NCI-H1417 (cell line): ENCODE measurements around the gene ZNF597.
"Not testable (repeated sequence)": the region's sequence is repeated elsewhere in the genome, so short reads cannot be mapped to it uniquely, and the experiment has no call there.

ENCODE experiments used
- DNase-seq, 3 experiments: peaks; one replicate each; lab custom pipeline; 2025; lab: John Stamatoyannopoulos, UW

The ZNF597 gene

DNA sequence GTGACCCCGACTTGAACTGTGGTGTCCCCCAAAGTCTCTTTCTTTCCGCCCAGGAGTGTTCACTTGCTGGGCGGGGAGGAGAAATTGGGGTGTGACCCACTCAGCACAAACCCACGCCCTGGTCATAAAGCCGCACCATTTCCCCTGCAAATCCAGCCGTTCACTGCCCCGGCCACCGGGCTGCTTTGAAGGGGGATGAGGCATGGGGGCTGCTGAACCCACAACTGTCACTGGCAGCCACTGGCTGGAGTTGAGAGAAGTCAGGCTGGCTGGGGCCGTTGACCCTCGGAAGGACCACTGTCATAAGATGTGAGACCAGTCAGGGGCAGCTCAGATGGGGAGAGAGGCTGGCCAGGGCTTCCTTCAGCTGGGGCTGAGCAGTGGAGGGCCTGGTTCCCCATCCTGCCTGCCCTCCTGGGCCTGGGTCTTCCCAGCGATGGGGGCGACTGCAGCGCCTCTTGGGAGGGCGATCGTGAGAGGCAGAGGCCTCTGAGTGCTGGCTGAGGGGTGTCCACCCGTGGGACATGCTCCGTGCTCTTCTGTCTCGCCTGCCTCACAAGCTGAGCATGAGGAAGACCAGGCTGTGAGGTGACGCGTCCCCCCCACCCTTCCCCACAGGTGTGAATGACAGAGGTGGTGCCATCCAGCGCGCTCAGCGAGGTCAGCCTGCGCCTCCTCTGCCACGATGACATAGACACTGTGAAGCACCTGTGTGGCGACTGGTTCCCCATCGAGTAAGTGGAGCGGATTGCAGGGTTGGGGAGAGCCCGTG is 32.5 kb upstream of the ZNF597 start:
- no peak for DNase-seq

DNA sequence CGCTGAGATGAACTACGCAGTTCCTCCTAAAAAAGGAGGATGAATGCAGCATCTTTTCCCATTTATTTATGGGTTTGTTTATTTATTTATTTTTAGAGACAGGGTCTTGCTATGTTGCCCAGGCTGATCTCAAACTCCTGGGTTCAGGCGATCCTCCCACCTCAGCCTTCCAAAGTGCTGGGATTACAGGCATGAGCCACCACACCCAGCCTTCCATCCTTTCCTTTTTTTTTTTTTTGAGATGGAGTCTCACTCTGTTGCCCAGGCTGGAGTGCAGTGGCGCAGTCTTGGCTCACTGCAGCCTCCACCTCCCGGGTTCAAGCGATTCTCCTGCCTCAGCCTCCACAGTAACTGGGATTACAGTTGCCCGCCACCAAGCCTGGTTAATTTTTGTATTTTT is 31.6 kb upstream of the ZNF597 start:
- DNase-seq: not testable (repeated sequence)

DNA sequence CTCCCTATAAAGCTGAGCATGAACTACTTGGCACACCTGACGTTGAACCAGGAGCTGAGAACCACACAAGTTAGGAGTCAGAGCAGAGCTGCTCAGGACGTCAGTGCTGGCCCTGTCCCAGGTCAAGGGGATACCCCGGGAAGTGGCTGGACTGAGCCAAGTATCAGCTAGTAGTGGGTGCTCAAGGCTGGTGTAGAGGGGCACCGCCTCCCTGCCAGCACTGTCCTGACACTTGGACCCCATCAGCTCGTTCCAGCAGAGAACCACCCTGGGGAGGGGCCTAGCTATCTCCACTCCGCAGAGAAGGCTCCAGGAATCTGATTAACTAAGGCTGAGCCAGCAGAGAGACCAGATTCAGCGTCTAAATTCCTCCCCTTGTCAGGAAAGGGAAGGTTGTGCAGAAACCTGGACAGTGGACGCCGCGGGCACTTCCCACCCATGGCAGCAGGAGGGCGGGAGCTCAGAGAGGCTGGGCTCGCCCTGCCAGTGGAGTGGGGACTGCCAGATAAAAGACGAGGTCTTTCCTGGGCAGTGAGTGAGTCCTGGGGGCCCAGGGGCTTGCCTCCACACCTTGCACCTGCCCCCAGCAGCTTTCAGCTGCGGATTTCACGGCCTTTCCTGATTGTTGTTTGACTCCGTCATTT is 31.0 kb upstream of the ZNF597 start:
- no peak for DNase-seq

DNA sequence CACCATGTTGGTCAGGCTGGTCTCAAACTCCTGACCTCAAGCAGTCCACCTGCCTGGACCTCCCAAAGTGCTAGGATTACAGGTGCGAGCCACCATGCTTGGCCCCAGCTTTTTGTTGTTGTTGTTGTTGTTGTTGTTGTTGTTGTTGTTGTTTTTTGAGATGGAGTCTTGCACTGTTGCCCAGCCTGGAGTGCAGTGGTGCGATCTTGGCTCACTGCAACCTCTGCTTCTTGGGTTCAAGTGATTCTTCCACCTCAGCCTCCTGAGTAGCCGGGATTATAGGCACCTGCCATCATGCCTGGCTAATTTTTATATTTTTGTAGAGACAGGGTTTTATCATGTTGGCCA is 30.3 kb upstream of the ZNF597 start:
- DNase-seq: not testable (repeated sequence)

DNA sequence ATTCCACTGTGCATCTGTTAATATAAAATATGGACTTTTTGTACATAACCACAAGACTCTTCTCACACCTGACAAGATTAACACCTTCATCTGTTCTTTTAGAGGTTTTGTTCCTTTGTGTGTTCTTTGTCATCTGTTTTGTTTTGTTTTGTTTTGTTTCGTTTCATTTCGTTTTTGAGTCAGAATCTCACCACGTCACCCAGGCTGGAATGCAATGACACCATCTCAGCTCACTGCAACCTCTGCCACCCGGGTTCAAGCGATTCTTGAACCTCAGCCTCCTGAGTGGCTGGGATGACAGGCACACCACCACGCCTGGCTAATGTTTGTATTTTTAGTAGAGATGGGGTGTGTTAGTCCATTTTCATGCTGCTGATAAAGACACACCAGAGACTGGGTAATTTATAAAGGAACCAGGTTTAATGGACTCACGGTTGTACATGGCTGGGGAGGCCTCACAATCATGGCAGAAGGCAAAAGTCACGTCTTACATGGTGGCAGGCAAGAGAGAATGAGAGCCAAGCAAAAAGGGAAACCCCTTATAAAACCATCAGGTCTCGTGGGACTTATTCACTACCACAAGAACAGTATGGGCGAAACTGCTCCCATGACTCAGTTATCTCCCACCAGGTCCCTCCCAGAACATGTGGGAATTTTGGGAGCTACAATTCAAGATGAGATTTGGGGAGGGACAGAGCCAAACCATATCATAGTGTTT is 29.7 kb upstream of the ZNF597 start:
- DNase-seq: no peak

DNA sequence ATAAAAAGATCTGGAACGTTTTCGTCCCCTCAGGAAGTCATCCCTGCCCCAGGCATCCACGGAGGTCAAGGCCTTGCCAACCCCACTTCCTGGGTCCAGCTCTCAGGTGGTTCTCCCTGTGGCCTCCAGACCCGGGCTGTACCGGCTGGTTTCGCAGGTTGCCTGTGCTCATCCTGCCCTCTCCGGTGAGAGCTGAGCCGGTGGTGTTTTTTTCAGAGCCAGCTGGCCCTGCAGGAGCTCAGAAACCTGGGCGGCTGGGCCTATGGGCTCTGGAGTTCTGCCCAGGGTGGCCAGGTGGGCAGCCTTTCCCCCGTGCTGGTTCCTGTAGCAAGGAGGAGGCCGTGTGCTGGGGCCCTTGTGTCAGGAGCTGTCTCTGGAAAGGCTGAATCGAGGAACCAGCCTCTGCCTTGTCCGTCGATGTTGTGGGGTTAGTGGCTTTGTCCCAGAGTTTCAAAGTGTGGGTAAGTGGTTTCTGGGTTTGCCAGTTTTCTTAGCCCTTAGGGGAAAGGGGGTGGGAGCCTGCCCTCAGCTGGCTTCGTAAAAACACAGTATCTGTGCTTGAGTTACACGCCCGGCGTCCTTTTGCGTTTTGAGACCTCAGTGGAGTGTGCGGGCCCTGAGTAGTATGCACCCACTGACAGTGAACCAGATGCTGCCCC is 28.3 kb upstream of the ZNF597 start:
- no peak for DNase-seq

DNA sequence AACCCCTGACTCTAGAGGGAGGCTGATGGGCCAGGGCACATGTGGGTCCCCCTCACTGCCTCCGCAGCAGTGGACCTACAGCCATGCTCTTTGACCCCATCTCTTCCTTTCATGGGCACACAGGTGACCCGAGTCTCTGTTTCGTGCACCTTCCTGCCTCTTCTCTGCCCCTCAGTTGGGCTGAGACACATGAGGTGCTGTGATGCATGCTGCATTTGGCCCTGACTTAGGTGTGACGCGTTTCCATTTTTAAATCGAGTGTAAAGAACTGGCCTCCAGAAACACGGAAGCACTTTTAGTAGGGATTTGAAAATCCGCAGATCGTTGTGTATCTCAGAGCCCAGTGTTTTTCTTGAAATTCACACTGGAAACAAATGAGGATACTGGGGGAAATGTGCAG is 27.4 kb upstream of the ZNF597 start:
- DNase-seq: no peak

DNA sequence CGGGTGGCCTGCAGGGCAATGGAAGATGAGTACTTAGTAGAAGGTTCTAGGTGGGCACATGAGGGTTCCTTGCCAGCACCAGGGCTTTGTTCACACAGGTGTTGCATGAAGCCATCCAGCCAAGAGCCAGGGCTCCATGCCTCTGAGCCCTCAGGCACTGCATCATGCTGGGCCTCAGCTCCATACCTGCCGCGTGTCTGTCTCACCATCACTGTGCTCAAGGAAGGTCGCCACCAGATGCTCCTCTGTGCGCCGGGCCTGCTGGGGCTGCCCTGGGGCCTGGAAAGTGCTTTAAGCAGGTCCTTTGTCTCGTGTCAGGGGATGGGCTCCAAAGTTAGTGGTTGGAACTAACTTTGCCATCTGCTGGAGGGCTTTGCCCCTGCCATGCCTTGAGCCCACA is 26.4 kb upstream of the ZNF597 start:
- no peak for DNase-seq

DNA sequence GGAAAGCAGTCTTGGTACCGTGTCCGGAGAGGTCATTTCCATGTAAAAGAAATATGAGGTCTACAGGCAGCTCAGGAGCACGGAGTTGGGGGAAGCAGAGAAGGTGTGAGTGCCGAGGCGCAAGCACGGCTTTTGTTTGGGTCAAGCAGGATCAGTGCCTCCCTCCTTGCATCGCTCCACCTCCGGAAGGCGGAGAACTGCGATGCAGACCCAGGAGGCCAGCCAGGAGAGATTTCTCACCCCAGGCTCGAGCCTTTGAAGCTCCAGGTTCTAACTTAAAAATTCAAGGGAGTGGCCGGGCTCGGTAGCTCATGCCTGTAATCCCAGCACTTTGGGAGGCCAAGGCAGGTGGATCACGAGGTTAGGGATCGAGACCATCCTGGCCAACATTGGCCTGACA is 25.2 kb upstream of the ZNF597 start:
- DNase-seq: no peak

DNA sequence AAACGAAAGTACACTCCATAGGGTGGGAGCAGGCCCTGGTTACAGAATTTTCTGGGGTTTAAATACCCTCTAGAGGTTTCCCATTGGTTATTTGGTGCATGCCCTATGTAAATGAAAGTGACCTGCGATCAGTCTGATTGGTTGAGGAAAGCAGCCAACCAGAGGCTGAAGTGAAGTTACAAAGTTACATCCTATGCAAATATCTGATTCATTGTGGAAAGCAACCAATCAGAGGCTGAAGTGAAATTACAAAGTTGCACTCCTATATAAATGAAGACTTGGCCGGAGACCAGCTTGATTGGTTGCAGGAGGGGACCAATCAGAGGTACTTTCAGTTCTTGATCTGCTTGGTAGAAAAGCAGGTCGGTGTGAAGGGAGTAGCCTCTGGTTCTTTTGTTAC is 24.6 kb upstream of the ZNF597 start:
- no peak for DNase-seq

DNA sequence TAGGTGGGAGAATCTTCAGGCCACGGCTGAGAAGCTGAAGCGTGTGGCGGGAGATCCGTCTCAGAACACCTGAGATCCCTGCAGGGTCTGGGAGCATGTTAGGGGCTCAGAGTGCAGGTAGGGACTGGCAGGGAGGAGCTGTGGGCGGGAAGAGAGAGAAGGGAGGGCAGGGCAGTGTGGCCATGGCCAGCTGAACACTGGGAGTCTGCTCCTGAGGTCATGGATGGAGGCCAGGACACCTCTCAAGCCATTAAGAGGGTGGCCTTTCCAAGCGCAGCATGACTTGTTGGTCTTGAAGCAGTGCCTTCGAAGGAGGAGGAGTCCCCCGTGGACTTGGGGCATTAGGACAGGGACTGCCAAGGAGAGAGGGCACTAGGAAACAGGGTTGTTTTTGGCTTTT is 23.9 kb upstream of the ZNF597 start:
- DNase-seq: no peak

DNA sequence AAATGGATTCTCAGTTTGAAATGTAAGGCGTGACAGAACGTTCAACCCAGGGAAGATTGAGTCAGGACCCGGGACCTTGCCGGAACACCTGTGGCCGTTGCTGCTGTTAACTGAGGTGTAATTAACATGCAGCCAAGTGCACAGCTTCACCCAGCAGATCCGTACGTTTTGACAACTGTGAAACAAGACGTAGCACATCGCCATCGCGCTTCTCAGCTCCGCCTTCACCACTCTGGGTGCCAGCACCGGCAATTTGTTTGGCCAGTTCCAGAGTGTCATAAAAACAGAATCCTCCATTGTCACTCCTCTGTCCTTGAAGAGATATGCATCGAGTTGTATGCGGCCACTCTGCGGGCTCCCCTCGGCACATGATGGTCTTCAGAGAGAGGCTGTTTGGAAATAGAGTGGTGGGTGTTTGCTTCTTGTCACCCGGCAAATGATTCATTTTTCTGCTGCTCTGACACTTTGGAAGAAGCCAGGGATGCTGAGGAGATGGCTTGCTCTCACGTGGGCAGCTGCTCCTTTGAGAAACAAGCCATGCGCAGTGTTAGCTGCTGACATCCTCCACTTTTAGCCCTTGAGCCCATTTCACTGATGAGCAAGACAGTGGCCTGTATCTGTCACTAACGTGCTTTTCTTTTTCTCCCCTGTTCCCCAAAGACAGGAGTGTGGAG is 22.7 kb upstream of the ZNF597 start:
- DNase-seq: no peak

DNA sequence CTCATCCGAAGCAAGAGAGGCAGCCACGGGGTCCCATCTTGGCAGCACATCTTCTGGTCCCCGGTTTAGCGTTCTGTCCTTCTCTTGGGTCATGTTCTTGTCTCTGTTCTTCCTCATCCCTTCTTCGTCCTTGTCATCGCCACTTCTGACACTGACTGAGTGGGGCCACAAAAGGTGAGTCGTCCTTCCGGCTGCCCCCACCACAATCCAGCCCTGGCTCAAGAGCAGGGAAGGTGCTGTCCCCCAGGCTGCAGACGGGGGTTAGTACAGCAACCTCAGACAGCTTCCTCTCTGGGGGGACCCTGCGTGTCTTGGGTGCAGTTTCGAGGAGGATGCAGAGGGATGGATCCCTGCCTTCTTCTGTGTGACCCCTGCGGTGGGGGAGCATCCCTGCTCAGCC is 22.0 kb upstream of the ZNF597 start:
- DNase-seq: no peak

DNA sequence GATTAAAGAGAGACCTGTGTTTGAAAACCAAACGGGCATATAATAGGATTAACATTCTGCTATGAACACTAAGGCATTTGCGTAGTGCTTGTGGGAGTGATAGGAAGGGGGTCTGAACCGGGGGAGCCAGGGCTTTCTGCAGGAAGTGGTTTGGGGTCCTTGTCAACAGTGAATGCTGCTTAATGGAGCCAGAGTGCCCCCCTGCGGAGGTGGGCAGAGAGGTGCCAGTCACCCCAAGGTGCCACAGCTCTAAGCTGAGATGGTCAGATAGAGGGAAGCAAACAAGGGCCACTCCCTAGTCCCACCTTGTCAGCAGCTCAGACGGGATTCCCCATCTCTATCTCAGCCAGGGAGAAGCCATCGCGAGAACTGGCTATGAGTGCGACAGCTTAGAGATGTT is 17.8 kb upstream of the ZNF597 start:
- DNase-seq: no peak

DNA sequence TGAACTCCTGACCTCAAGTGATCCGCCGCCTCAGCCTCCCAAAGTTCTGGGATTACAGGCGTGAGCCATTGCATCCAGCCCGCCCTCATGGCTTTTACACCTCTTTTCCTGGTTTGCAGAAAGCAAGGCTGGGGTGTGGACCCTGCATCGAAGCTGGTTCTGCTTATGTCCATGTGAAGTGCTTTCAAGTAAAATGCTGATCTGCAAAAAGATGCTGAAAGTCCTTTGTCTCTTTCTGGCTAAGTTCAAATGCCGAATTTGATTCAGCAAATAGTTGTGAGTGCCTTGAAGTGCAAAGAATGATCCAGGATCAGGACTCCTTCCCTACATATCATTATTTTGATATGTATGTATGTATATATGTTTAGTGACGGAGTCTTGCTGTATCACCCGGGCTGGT is 17.3 kb upstream of the ZNF597 start:
- DNase-seq: no peak

DNA sequence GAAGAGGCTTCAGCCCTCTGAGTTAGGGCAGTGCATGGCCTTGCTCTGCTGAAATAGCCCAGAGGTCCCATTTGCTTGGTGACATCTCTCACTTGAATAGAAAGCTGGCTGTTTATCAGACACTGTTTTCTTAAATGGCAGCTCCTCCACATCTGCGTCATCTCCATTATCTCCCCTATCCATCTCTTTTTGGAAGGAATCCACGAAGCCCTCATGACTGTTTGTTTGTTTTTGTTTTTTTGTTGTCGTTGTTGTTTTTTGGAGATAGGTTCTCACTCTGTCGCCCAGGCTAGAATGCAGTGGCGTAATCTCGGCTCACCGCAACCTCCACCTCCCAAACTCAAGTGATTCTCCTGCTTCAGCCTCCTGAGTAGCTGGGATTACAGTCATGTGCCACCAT is 16.8 kb upstream of the ZNF597 start:
- no peak for DNase-seq

DNA sequence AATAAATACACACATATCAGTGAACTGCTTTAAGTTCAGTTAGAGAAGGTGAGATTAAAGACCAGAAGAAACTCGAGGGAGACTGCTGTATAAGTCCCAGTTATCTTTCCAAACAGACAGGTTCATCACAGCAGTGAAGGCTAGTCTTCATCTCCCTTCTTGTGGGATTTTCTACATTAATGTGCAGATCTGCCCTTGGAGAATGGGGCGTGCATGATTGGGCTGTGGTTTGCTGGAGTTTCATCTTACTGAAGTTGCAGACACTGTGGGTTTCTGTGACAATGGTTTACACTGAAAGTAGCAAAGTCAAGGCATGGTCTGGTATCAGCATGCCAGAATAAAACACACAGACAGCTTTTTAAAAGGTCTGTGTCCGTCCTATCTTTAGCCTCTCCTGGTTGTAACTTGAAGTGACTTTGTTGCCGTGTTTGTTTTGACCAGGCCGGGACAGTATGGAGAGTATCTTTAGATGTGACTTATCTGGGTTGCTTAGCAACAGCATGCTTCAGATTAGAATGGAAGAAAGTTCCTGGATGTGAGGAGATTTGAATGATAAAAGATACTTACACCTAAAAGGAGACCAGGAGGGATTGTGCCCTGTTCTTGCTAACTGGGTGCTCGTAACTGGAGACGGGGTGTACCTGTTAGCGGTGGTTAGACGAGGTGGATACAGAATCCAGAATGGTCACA is 16.2 kb upstream of the ZNF597 start:
- DNase-seq: peak in 1 of 3 experiments; percentile 11

DNA sequence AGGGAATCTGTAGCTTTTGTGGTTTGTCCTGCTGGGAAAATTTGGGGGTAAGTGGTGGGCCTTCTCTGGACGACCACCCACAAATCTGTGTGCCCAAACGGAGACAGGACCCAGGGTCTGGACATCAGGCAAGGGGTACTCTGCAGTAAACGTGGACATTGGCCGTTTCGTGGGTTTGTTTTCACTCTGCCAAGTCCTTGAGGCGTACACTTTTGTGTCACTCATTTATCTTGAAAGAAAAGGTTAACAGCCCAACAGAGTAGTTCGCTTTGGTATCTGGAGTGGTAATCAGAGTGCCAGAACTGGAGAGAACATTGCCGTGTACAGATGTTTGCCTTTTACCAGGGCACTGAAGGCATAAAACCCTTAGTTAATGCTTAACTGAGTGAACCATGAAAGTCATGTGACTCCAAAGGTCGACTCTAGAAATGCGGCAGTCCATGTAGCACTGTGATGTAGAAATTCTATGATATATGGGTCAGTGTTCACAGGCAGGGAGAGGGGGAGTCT is 15.6 kb upstream of the ZNF597 start:
- DNase-seq: peak in 1 of 3 experiments; percentile 42

DNA sequence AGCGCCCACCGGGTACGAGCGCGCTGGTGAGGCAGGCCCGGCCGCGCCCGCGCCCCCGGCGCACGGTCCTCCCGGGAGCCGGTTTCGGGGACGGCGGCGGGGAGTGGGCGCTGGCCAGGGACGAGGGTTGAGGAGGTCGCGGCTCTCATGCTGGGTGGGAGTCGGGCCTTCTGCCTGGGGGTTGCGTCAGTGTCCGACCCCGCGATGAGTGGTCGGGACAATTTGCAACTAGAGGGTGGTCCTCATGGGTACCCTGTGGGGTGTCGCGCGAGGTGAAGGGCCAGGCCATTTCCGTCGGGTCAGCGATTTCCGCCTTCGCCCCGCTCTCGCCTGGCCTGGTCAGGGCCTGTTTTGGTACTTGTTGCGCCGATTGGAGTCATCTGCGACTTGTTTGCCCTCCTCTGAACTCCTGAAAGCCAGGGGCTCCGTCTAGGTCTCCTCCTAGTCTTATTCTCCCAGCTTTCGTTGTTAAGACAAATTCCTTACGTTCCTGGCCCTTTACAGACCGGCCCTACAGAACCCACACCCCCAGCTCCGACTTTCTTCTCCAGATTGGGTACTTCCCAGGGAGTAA is 15.1 kb upstream of the ZNF597 start:
- DNase-seq: peak in 2 of 3 experiments; percentile 47 to 52

DNA sequence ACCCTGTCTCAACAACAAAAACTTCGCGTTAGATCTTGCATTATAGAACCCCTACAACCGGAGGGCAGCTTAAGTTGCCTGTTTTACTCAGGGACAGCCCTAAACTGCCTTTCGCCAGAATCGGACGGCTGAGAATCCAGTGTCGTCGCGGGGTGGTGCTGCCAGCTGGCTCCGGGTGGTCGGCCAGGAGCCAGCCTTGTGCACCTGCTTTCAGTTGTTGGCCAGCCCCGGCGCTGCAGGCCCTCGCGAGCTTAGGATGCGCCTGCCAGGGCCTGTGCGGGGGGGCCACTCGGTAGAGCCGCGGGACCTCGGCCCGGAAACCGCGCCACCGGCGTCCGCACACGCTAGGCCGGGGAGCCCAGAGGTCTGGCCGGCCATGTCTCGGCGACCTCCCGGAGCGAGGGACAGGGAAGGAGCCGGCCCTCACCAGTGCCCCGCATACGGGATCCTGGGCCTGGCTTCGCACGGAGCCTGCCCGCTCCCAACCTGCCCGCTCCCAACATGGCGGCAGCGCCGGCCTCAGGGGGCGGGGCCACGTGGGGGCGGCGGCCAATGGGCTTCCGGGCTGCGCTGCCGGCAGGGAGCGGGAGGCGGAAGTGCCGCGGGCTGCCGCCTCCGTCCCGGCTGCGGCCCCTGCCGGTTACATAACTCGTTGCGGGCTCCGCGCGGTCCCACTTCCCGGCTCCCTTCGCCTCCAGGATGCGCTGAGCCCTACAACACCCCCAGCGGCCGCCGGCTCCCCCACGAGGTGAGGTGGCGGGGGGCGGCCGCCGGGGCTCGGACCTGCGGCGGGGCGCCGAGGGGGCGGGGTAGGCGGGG is 14.3 kb upstream of the ZNF597 start:
- DNase-seq: peak; percentile 96 to 98 (median 96)
